ENCODE measurements around the gene SORCS2. TPM values are rescaled to one million over a fixed set of nuclear protein-coding genes. Genes with fewer than 3 reads are reported as not detected.

SORCS2 gene
- total and polyA plus RNA-seq, 2 experiments from 2014 or later: 0.92 to 6.9 TPM

GRCh38 chr4:7714738-7715137 lies 522.4 kb downstream of the SORCS2 start:
- Histone ChIP-seq H3K27ac (no peak overlapping the region), H3K4me1 (ENCODE audit: low read depth) (no peaks in the 10 kb centered on the region), H3K9me3 (ENCODE audit: low read depth) (no peaks in the 10 kb centered on the region), H3K36me3 (no peaks in the 10 kb centered on the region), H3K4me3 (no peak overlapping the region), H3K27me3 (peaks cover 9% of the 10 kb centered on the region)
- TF ChIP-seq CTCF (IDR thresholded peaks at IDR 0.05; ENCODE audit: low read depth, low read length): no peak
- DNase-seq (ENCODE audit: low read depth in 1 of 2, low spot score in 1 of 2): no peak

DNA sequence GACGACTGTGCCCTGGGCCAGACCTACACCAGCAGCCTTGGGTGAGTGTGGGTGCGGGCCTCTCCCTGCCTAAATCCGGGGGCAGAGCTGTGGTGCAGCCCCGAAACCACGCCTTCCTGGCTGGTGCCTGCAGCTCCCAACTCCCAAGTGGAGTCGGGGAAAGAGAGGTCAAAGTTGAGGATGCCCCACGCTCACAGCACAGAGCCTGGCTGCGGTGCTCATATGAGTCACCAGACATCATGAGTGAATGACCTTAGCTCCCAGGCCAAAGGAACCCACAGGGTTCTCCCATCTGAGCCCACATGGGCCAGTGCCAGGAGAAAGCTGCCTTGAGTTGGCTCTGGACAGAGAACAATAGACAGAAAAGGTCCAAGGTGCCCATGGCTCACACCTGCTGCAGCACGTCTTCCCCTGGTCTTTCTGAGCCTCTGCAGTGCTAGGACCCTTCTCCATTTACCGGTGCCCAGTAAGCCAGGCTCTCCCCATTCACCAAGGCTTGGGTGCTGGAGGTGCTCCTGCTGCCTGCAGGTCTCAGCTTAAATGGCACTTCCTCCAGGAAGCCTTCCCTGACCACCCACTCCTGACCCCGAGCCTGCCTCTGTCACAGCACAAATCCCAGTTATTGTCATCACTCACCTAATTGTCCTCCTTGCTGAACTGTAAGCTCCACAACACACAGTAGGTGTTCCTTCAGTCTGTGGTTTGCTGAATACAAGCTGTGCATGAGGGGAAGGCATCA lies 523.1 kb downstream of the SORCS2 start:
- DNase-seq (ENCODE audit: low read depth in 1 of 2, low spot score in 1 of 2): no peak
- peaks cover 9% of the 10 kb centered on the region for H3K27me3 ChIP-seq
- H3K9me3 ChIP-seq (ENCODE audit: low read depth): no peaks in the 10 kb centered on the region
- H3K36me3 ChIP-seq: no peaks in the 10 kb centered on the region
- H3K4me1 ChIP-seq (ENCODE audit: low read depth): no peaks in the 10 kb centered on the region
- no peak for TF ChIP-seq CTCF (IDR thresholded peaks at IDR 0.05; ENCODE audit: low read depth, low read length)
- no peak overlapping the region for H3K4me3 ChIP-seq
- H3K27ac ChIP-seq: no peak overlapping the region

DNA sequence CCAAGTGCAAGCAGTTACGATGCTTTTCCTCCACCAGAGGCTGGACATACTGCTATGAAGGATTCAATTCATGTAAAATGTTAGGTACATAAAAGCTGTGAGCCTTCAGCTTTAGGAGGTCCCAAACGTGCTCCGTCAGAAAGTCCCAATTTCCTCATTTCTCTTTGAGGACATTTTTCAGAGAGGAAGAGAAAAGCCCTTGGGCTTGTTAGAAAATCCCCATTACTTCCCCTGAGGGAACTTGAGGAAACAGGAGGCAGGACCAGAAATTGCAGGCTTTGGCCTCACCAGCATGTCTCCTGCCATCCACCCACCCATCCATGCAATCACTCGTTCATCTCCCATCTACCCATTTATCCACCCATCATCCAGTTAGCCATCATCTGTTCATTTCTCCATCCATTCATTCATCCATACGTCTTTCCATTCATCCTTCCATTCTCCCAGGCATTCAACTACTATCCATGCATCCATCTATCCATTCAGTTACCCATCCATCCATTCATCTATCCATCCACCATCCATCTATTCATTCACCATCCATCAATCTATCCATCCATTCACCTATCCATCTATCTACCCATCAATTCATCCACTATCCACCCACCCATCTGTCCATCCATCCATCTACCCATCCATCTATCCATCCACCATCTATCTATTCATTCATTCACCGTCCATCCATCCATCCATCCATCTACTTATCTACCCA lies 523.8 kb downstream of the SORCS2 start:
- no peaks in the 10 kb centered on the region for H3K36me3 ChIP-seq
- H3K27me3 ChIP-seq: peaks cover 9% of the 10 kb centered on the region

DNA sequence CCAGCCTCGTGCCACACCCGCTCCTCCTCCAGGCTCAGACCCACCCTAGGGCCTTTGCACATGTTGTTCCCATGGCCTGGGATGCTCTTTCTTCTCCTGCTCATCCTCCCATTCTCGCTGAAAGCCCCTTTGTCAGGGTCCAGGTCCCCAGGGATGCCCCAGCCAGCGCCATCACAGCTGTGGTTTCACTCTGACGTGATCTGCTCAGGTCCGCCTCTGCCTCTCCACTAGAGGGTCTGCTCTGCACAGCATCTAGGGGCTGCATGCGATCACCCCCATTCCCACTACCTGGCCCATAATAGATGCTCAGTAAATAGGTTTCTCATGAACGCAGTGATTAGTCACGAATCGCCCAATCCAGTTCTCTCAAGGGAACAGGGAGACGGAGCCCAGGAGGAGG lies 524.8 kb downstream of the SORCS2 start:
- Histone ChIP-seq H3K9me3 (ENCODE audit: low read depth) (no peaks in the 10 kb centered on the region), H3K4me3 (no peak overlapping the region), H3K4me1 (ENCODE audit: low read depth) (no peaks in the 10 kb centered on the region), H3K36me3 (no peaks in the 10 kb centered on the region), H3K27me3 (peaks cover 9% of the 10 kb centered on the region), H3K27ac (no peak overlapping the region)
- DNase-seq (ENCODE audit: low read depth in 1 of 2, low spot score in 1 of 2): no peak
- no peak for TF ChIP-seq CTCF (IDR thresholded peaks at IDR 0.05; ENCODE audit: low read depth, low read length)

More for the DNA sequence above, 523.8 kb downstream of the SORCS2 start:
- Histone ChIP-seq H3K27ac (no peak overlapping the region), H3K9me3 (ENCODE audit: low read depth) (no peaks in the 10 kb centered on the region), H3K4me3 (no peak overlapping the region), H3K4me1 (ENCODE audit: low read depth) (no peaks in the 10 kb centered on the region)
- DNase-seq (ENCODE audit: low read depth in 1 of 2, low spot score in 1 of 2): no peak
- TF ChIP-seq CTCF (IDR thresholded peaks at IDR 0.05; ENCODE audit: low read depth, low read length): no peak

- no peaks in the 10 kb centered on the region for H3K9me3 ChIP-seq (ENCODE audit: low read depth)
- no peak overlapping the region for H3K27ac ChIP-seq
- no peak overlapping the region for H3K4me3 ChIP-seq
- H3K4me1 ChIP-seq (ENCODE audit: low read depth): no peaks in the 10 kb centered on the region
- no peak for TF ChIP-seq CTCF (IDR thresholded peaks at IDR 0.05; ENCODE audit: low read depth, low read length)
- peaks cover 9% of the 10 kb centered on the region for H3K27me3 ChIP-seq
- DNase-seq (ENCODE audit: low read depth in 1 of 2, low spot score in 1 of 2): no peak
- no peaks in the 10 kb centered on the region for H3K36me3 ChIP-seq
Measured at GRCh38 chr4:7717946-7718490, 525.7 kb downstream of the SORCS2 start.

All from cardiac muscle cell (in vitro differentiated cells and primary cell).